ENCODE data around the gene EEFSEC.

DNA sequence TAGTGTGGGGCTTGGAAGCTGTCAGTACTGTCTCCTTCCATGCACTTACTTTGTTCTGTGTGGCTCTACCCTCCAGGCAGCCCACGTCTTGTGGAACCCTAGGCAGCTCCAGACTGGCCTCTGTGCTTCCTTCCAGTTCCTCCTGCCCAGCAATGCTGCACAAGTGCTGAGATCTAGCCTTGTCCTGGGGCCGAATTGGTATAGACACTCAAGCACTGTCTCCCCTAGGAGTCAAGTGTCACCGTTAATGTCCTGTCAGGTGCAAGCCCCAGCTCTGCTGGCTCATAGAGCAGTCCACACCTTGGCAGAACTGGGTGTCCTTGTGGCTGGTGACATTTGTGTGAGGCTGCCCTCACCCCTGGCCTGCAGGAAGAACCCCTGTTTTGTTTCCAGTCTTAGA, 130.1 kb downstream of the EEFSEC start:
- TF ChIP-seq, protein P1, sequence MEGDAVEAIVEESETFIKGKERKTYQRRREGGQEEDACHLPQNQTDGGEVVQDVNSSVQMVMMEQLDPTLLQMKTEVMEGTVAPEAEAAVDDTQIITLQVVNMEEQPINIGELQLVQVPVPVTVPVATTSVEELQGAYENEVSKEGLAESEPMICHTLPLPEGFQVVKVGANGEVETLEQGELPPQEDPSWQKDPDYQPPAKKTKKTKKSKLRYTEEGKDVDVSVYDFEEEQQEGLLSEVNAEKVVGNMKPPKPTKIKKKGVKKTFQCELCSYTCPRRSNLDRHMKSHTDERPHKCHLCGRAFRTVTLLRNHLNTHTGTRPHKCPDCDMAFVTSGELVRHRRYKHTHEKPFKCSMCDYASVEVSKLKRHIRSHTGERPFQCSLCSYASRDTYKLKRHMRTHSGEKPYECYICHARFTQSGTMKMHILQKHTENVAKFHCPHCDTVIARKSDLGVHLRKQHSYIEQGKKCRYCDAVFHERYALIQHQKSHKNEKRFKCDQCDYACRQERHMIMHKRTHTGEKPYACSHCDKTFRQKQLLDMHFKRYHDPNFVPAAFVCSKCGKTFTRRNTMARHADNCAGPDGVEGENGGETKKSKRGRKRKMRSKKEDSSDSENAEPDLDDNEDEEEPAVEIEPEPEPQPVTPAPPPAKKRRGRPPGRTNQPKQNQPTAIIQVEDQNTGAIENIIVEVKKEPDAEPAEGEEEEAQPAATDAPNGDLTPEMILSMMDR (IDR thresholded peaks at IDR 0.05), result no peak
- TF ChIP-seq POLR2AphosphoS5 (IDR thresholded peaks at IDR 0.05; ENCODE audit: low read depth, low read length), result no peak
- TF ChIP-seq, protein P2, sequence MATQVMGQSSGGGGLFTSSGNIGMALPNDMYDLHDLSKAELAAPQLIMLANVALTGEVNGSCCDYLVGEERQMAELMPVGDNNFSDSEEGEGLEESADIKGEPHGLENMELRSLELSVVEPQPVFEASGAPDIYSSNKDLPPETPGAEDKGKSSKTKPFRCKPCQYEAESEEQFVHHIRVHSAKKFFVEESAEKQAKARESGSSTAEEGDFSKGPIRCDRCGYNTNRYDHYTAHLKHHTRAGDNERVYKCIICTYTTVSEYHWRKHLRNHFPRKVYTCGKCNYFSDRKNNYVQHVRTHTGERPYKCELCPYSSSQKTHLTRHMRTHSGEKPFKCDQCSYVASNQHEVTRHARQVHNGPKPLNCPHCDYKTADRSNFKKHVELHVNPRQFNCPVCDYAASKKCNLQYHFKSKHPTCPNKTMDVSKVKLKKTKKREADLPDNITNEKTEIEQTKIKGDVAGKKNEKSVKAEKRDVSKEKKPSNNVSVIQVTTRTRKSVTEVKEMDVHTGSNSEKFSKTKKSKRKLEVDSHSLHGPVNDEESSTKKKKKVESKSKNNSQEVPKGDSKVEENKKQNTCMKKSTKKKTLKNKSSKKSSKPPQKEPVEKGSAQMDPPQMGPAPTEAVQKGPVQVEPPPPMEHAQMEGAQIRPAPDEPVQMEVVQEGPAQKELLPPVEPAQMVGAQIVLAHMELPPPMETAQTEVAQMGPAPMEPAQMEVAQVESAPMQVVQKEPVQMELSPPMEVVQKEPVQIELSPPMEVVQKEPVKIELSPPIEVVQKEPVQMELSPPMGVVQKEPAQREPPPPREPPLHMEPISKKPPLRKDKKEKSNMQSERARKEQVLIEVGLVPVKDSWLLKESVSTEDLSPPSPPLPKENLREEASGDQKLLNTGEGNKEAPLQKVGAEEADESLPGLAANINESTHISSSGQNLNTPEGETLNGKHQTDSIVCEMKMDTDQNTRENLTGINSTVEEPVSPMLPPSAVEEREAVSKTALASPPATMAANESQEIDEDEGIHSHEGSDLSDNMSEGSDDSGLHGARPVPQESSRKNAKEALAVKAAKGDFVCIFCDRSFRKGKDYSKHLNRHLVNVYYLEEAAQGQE (IDR thresholded peaks at IDR 0.05; ENCODE audit: insufficient read depth in 1 of 2, low read depth in 2 of 2, low read length in 1 of 2), result no peak
- no peak for TF ChIP-seq SIN3A (IDR thresholded peaks at IDR 0.05; ENCODE audit: borderline replicate concordance, insufficient read depth, low read depth, low read length)

All from Panc1 (cell line).